SU-DHL-6 (cell line): ENCODE measurements around the gene NAP1L4.

ENCODE experiments used
- H2AFZ ChIP-seq: fragments of 200-600 bp; sonication (generic); 2 replicates; pipeline ENCODE4 v1.6.1; 2014; ENCODE audit warnings: low read depth, mild to moderate bottlenecking, moderate library complexity, mixed read lengths, antibody characterized with exemption, low read length; ENCODE audit not compliant: severe bottlenecking
- H3F3A ChIP-seq: fragments of 200-600 bp; shearing (Covaris generic); 2 replicates; pipeline ENCODE4 v1.6.0; 2016; ENCODE audit warnings: antibody characterized with exemption, mild to moderate bottlenecking; ENCODE audit not compliant: insufficient read depth
- H3K27ac ChIP-seq: fragments of 200-600 bp; sonication (generic); 2 replicates; pipeline ENCODE4 v1.5.1; 2016; ENCODE audit warnings: low read depth, mild to moderate bottlenecking, low read length, moderate library complexity, mixed read lengths
- H3K27me3 ChIP-seq: fragments of 200-600 bp; sonication (generic), shearing (Covaris generic); 2 replicates; pipeline ENCODE4 v1.6.0; 2014; ENCODE audit warnings: mild to moderate bottlenecking, low read length
- H3K36me3 ChIP-seq: fragments of 200-600 bp; sonication (generic); 2 replicates; pipeline ENCODE4 v1.6.1; 2014; ENCODE audit warnings: mild to moderate bottlenecking, low read length, mixed read lengths
- H3K4me2 ChIP-seq: fragments of 300-600, 200-600 bp; shearing (Covaris generic), sonication (generic); 2 replicates; pipeline ENCODE4 v1.6.0; 2014; ENCODE audit warnings: low read length, low read depth, mild to moderate bottlenecking; ENCODE audit not compliant: poor library complexity, severe bottlenecking
- H3K4me3 ChIP-seq: fragments of 200-600 bp; sonication (generic); 2 replicates; pipeline ENCODE4 v1.5.1; 2014; ENCODE audit warnings: antibody characterized with exemption, low read length, mild to moderate bottlenecking, mixed read lengths; ENCODE audit not compliant: insufficient read depth, poor library complexity, severe bottlenecking
- H3K79me2 ChIP-seq: fragments of 200-600 bp; sonication (generic); 2 replicates; pipeline ENCODE4 v1.6.1; 2014; ENCODE audit warnings: mild to moderate bottlenecking, low read length, moderate library complexity; ENCODE audit not compliant: insufficient read depth
- H3K9ac ChIP-seq: fragments of 200-600 bp; sonication (generic); 2 replicates; pipeline ENCODE4 v1.7.0; 2014; ENCODE audit warnings: mild to moderate bottlenecking, low read length
- H3K9me2 ChIP-seq: fragments of 200-600 bp; sonication (generic); replicated peaks from 2 replicates; pipeline ENCODE4 v1.6.1; 2014; ENCODE audit warnings: low read length; ENCODE audit not compliant: insufficient read depth
- H3K9me3 ChIP-seq: fragments of 200-600 bp; sonication (generic); 2 replicates; pipeline ENCODE4 v1.6.1; 2014; ENCODE audit warnings: low read length, mixed read lengths; ENCODE audit not compliant: insufficient read depth
- H4K20me1 ChIP-seq: fragments of 200-600 bp; sonication (generic); 2 replicates; pipeline ENCODE4 v1.6.1; 2014; ENCODE audit warnings: low read depth, mild to moderate bottlenecking, antibody characterized with exemption, low read length, moderate library complexity, mixed read lengths
- CTCF ChIP-seq: fragments of 200-600 bp; sonication (generic); IDR thresholded peaks from one replicate; pipeline ENCODE4 v1.5.1; 2017; ENCODE audit warnings: antibody characterized with exemption, mild to moderate bottlenecking, low read length, moderate library complexity; ENCODE audit not compliant: insufficient read depth, poor library complexity, severe bottlenecking
- EZH2phosphoT487 ChIP-seq: fragments of 200-600 bp; sonication (generic), shearing (Covaris generic); conservative IDR thresholded peaks from 2 replicates; pipeline ENCODE4 v1.6.1; 2018; ENCODE audit warnings: mild to moderate bottlenecking, antibody characterized with exemption, low read length, moderate library complexity, mixed read lengths

Gene NAP1L4

DNA sequence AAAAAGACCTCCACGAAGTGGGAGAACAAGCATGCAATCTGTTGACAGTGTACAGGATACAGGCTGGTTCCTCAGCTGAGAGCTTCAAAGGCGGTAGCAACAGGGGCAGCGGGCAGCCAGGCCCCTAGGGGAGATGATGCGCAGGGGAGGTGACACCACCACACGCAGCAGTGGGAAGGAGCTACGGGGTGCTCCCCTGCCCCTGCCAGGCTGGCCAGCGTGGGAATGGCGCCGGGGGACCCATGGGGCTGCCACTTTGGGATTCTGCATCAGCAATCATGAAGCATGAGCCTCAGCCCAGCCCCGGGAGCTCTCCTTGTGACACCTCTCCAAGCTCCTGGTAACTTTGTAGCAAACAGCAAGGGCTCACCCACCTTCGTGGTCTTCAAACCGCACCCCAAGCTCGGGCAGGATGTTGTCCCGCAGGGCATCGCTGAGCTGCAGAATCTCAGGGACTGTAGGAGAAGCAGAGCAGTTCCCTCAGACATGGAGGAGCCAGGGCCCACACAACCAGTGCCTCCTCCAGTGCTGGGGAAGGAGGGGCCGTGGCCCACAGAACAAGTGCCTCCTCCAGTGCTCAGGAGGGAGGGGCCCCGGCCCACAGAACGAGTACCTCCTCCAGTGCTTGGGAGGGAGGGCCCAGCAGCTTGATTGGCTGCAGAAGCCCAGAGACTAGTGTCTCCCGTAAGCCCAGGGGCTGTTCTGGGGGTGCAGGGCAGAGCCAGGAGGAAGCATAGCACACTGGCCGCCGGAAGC lies 14.6 kb upstream of the NAP1L4 start:
- Histone ChIP-seq H3K9ac (no peak overlapping the region), H3K4me3 (no peak overlapping the region), H3K79me2 (no peaks in the 10 kb centered on the region), H4K20me1 (no peaks in the 10 kb centered on the region), H3K27me3 (no peaks in the 10 kb centered on the region), H3K36me3 (no peaks in the 10 kb centered on the region), H3K9me3 (no peaks in the 10 kb centered on the region), H3K27ac (no peak overlapping the region), H3F3A (no peaks in the 10 kb centered on the region), H2AFZ (no peak overlapping the region), H3K9me2 (no peaks in the 10 kb centered on the region), H3K4me2 (no peak overlapping the region)
- no peak for TF ChIP-seq EZH2phosphoT487
- no peak for TF ChIP-seq CTCF

- no peak overlapping the region for H3K27ac ChIP-seq
- no peaks in the 10 kb centered on the region for H3K9me2 ChIP-seq
- H3K4me3 ChIP-seq, result no peak overlapping the region
- H3K9me3 ChIP-seq, result no peaks in the 10 kb centered on the region
- no peak overlapping the region for H2AFZ ChIP-seq
- no peak overlapping the region for H3K4me2 ChIP-seq
- H3K9ac ChIP-seq, result no peak overlapping the region
- H3K36me3 ChIP-seq, result no peaks in the 10 kb centered on the region
- TF ChIP-seq EZH2phosphoT487, result no peak
- TF ChIP-seq CTCF, result no peak
- H3K27me3 ChIP-seq, result no peaks in the 10 kb centered on the region
- H4K20me1 ChIP-seq, result no peaks in the 10 kb centered on the region
- H3K79me2 ChIP-seq, result no peaks in the 10 kb centered on the region
- H3F3A ChIP-seq, result no peaks in the 10 kb centered on the region
These were observed 12.4 kb upstream of the NAP1L4 start for GRCh38 chr11:3004481-3004880.

DNA sequence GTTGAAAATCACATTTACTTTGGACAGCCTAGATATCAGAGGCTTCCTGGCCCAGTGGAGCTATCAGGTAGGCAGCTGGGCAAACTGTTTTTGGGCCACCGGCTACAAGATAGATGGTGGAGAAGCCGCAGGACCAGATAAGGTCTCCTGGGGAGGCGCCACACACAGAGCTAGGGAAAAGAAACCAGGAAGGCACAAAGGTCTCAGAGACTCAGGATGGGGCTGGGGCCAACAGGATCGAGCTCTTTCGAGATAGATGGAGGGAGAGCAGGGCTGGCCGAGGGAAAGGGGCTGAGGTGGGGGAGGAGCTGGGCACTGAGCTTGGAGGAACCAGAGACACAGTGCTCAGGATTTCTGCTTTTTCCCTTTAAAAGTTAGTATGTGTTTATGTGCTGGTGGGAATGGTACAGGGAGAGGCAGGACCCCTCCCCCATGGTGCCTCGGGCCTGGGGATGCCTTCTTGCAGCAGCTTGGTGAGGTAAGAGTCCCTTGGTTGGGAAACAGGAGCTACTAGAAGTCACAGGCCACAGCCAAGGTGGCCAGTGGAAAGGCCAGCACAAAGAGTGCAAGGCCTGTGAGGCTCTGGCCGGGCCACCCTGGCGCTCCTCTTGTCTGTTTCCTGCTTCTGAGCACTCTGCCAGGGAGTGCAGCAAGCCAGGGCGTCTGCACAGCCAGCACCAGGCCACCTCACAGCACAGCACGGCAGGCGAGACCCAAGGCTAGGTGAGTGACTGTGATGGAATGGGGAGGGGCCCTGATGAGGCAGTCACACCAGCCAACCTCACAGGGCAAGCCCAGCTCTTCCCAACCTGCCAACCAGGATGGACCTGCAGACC lies 11.5 kb upstream of the NAP1L4 start:
- Histone ChIP-seq H3K9ac (no peak overlapping the region), H3K27ac (no peak overlapping the region)

More for the DNA sequence above, 11.5 kb upstream of the NAP1L4 start:
- no peaks in the 10 kb centered on the region for H3K36me3 ChIP-seq
- H2AFZ ChIP-seq, result no peak overlapping the region
- TF ChIP-seq EZH2phosphoT487 (no peak), CTCF (no peak)
- H4K20me1 ChIP-seq, result no peaks in the 10 kb centered on the region
- no peaks in the 10 kb centered on the region for H3K27me3 ChIP-seq
- no peaks in the 10 kb centered on the region for H3K9me3 ChIP-seq
- no peak overlapping the region for H3K4me2 ChIP-seq
- no peak overlapping the region for H3K4me3 ChIP-seq
- H3K9me2 ChIP-seq, result no peaks in the 10 kb centered on the region
- H3F3A ChIP-seq, result no peaks in the 10 kb centered on the region
- no peaks in the 10 kb centered on the region for H3K79me2 ChIP-seq
